Calu3 (cell line): ENCODE results near the gene PDCD4. TPM values are rescaled to one million over a fixed set of nuclear protein-coding genes. Genes with fewer than 3 reads are reported as not detected.

Experiments
- BruUV-seq: library from RNA; stranded (reverse); fragments of 400-500 nt; replicated peaks from 2 replicates; lab custom pipeline; 2021; lab: Mats Ljungman, UMichigan
- CTCF ChIA-PET: fragments of 300-600 bp; sonication (Branson Sonifier 250); formaldehyde crosslinking; loops from one replicate; lab custom pipeline; 2022; ENCODE audit warnings: antibody characterized with exemption; lab: Charles Lee
- DNase-seq: peaks from one replicate; pipeline ENCODE4 v3.0.0; 2022
- H3K27ac Mint-ChIP-seq: one replicate; pipeline ENCODE4 v1.8.0; 2022; ENCODE audit warnings: mixed read lengths; ENCODE audit not compliant: unreplicated experiment
- H3K27me3 Mint-ChIP-seq: one replicate; pipeline ENCODE4 v1.8.0; 2022; ENCODE audit warnings: mixed read lengths; ENCODE audit not compliant: unreplicated experiment
- H3K36me3 Mint-ChIP-seq: one replicate; pipeline ENCODE4 v1.8.0; 2022; ENCODE audit warnings: mild to moderate bottlenecking, moderate library complexity, mixed read lengths; ENCODE audit not compliant: insufficient read depth, unreplicated experiment
- H3K4me1 Mint-ChIP-seq: one replicate; pipeline ENCODE4 v1.8.0; 2022; ENCODE audit warnings: mild to moderate bottlenecking, low read depth, mixed read lengths; ENCODE audit not compliant: unreplicated experiment
- H3K4me3 Mint-ChIP-seq: one replicate; pipeline ENCODE4 v1.8.0; 2022; ENCODE audit warnings: mild to moderate bottlenecking, low read depth, moderate library complexity, mixed read lengths; ENCODE audit not compliant: unreplicated experiment
- H3K9me3 Mint-ChIP-seq: one replicate; pipeline ENCODE4 v1.8.0; 2022; ENCODE audit warnings: low read depth, mixed read lengths; ENCODE audit not compliant: unreplicated experiment
- intact Hi-C: fragments of 100-400 bp; cut with micrococcal nuclease; formaldehyde crosslinking; loops from one replicate; pipeline ENCODE4 v1.10.0; 2022; ENCODE audit not compliant: unreplicated experiment
- total RNA-seq: library from RNA; stranded (reverse); gene quantifications from 2 replicates; pipeline ENCODE4 v1.2.3, GENCODE V29; 2022
- TF ChIP-seq, protein P1 (sequence below): fragments of 200-600 bp; IDR thresholded peaks from one replicate; pipeline ENCODE4 v1.8.0; 2022; ENCODE audit warnings: antibody characterized with exemption; ENCODE audit not compliant: unreplicated experiment

The PDCD4 gene
- total RNA-seq, 1 experiment from 2014 or later, result 26.1 TPM

GRCh38 chr10:110900983-110901382 is 29.3 kb downstream of the PDCD4 start:
- no peak overlapping the region for H3K27ac Mint-ChIP-seq
- peaks cover 5% of the 10 kb centered on the region for H3K36me3 Mint-ChIP-seq
- TF ChIP-seq, protein P1, sequence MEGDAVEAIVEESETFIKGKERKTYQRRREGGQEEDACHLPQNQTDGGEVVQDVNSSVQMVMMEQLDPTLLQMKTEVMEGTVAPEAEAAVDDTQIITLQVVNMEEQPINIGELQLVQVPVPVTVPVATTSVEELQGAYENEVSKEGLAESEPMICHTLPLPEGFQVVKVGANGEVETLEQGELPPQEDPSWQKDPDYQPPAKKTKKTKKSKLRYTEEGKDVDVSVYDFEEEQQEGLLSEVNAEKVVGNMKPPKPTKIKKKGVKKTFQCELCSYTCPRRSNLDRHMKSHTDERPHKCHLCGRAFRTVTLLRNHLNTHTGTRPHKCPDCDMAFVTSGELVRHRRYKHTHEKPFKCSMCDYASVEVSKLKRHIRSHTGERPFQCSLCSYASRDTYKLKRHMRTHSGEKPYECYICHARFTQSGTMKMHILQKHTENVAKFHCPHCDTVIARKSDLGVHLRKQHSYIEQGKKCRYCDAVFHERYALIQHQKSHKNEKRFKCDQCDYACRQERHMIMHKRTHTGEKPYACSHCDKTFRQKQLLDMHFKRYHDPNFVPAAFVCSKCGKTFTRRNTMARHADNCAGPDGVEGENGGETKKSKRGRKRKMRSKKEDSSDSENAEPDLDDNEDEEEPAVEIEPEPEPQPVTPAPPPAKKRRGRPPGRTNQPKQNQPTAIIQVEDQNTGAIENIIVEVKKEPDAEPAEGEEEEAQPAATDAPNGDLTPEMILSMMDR, result no peak
- no peak overlapping the region for H3K4me3 Mint-ChIP-seq
- intact Hi-C loops, result no loop called here
- DNase-seq, result no peak
- H3K4me1 Mint-ChIP-seq, result peaks cover 11% of the 10 kb centered on the region
- CTCF ChIA-PET, result interaction anchor here (1.5 kb wide), 1 partner anchor 18 kb away, joined by 3 read pairs; the partner anchor contains the start of genes BBIP1 and SHOC2
- no TSS peak for BruUV-seq
- H3K9me3 Mint-ChIP-seq, result no peaks in the 10 kb centered on the region
- no peaks in the 10 kb centered on the region for H3K27me3 Mint-ChIP-seq

DNA sequence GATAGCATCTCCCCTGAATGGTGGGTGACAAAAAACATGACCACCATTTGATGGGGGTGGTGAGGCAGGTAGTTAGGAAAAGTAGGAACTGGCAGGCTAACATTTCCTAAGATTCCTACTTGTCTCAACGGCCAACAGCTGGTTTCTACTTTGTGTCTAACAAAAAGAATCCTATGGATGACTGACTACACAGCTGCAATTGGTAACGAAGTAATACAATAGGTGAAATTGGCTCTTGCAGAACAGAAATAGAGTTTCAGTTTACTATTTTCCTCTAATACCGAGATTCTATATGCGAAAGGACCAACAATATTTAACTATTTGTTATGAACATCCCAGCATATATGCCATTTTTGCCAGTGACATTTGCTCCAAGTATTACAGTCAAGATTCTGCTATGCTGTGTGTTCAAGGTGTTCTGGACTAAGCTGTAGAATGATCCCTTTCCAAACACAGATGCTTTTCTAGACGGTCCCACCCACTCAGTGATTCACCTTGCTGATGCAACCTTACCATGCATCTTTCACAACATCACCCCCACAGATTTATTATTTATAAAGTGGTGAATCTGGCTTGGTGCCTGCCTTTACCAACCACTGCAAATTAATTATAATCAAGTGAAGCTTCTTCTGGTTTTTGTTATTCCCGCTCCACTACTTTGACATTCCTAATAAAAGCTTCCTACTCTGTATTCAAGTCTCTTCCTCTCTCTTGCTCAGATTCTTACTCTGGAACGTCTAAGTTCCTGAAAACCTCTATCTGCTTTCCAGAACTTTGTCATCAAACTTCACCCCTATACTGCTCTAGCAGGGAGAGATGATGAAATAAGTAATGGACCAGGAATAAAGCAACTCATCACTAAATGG is 30.5 kb downstream of the PDCD4 start:
- H3K4me1 Mint-ChIP-seq, result peaks cover 11% of the 10 kb centered on the region
- no TSS peak for BruUV-seq
- H3K9me3 Mint-ChIP-seq, result no peaks in the 10 kb centered on the region
- TF ChIP-seq, protein P1, result no peak
- H3K27ac Mint-ChIP-seq, result peak overlapping the region; percentile 64
- peak; percentile 8 for DNase-seq
- H3K36me3 Mint-ChIP-seq, result peaks cover 5% of the 10 kb centered on the region
- H3K27me3 Mint-ChIP-seq, result no peaks in the 10 kb centered on the region
- intact Hi-C loops, result no loop called here
- H3K4me3 Mint-ChIP-seq, result no peak overlapping the region
- CTCF ChIA-PET, result interaction anchor here (1.0 to 1.5 kb wide), 2 partner anchors 9 to 17 kb away, joined by 3 to 4 read pairs; partner anchors contain the start of genes BBIP1 and SHOC2

GRCh38 chr10:110903280-110904278 is 31.9 kb downstream of the PDCD4 start:
- Mint-ChIP-seq H3K27me3 (no peaks in the 10 kb centered on the region), H3K9me3 (no peaks in the 10 kb centered on the region), H3K36me3 (peaks cover 5% of the 10 kb centered on the region), H3K27ac (no peak overlapping the region), H3K4me1 (peaks cover 11% of the 10 kb centered on the region), H3K4me3 (no peak overlapping the region)
- no TSS peak for BruUV-seq
- CTCF ChIA-PET, result no interaction called here
- intact Hi-C loops, result no loop called here
- DNase-seq, result no peak
- TF ChIP-seq, protein P1, result no peak

GRCh38 chr10:110910138-110910537 is 38.4 kb downstream of the PDCD4 start:
- H3K36me3 Mint-ChIP-seq, result no peaks in the 10 kb centered on the region
- no peaks in the 10 kb centered on the region for H3K27me3 Mint-ChIP-seq
- no peak for DNase-seq
- no peak overlapping the region for H3K27ac Mint-ChIP-seq
- no peak overlapping the region for H3K4me3 Mint-ChIP-seq
- no TSS peak for BruUV-seq
- intact Hi-C loops, result no loop called here
- no peaks in the 10 kb centered on the region for H3K4me1 Mint-ChIP-seq
- TF ChIP-seq, protein P1, result no peak
- no peaks in the 10 kb centered on the region for H3K9me3 Mint-ChIP-seq
- CTCF ChIA-PET, result no interaction called here
